Transverse colon (tissue), 3 donors: Measurements from ENCODE around the gene UBR3.

Experiments used
- EP300 ChIP-seq: sonication (generic); formaldehyde crosslinking; IDR thresholded peaks from one replicate; pipeline ENCODE4 v1.6.1; 2017; ENCODE audit warnings: antibody characterized with exemption, low read depth
- TF ChIP-seq, protein P1 (sequence below), 5 experiments: fragments of 200-600 bp in 3 of 5; fragments of 450-650 bp in 2 of 5; sonication (generic) in 3 of 5; IDR thresholded peaks; 1 replicate in 2 of 5; 2 replicates in 3 of 5; pipeline ENCODE4 v1.5.1; 2016 to 2017; ENCODE audit warnings: antibody characterized with exemption in 5 of 5, inconsistent platforms in 3 of 5, mild to moderate bottlenecking in 2 of 5, moderate library complexity in 1 of 5

DNA sequence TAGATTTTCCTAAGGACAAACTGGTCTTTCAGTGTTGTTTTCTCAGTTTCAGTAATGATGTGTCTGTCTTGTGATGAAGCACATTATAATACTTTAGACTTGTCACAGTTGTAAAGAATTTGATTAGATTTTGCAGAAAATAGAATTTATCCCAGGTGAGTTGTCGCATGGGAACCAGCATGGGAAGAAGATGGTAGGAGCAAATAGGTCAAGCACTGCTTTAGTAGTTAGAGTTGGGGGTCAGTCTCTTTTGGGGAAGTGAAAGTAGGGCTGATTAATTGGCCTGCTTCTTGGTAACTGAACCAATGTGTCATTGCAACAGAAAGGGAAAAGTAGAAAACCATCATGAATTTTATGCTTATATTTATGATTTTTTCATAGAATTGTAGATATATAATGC lies 197.5 kb downstream of the UBR3 start:
- TF ChIP-seq, protein P1, sequence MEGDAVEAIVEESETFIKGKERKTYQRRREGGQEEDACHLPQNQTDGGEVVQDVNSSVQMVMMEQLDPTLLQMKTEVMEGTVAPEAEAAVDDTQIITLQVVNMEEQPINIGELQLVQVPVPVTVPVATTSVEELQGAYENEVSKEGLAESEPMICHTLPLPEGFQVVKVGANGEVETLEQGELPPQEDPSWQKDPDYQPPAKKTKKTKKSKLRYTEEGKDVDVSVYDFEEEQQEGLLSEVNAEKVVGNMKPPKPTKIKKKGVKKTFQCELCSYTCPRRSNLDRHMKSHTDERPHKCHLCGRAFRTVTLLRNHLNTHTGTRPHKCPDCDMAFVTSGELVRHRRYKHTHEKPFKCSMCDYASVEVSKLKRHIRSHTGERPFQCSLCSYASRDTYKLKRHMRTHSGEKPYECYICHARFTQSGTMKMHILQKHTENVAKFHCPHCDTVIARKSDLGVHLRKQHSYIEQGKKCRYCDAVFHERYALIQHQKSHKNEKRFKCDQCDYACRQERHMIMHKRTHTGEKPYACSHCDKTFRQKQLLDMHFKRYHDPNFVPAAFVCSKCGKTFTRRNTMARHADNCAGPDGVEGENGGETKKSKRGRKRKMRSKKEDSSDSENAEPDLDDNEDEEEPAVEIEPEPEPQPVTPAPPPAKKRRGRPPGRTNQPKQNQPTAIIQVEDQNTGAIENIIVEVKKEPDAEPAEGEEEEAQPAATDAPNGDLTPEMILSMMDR (IDR thresholded peaks at IDR 0.05), result no peak
- no peak for TF ChIP-seq EP300
